GM19395 (cell line): ENCODE measurements around the gene BEND5.

Source experiments
- ATAC-seq: cut with Tn5 transposase; IDR thresholded peaks from one replicate; pipeline ENCODE4 v1.9.1; 2021; ENCODE audit warnings: mild to moderate bottlenecking, moderate library complexity; ENCODE audit not compliant: unreplicated experiment

BEND5 gene

GRCh38 chr1:48767975-48768510, 8.6 kb downstream of the BEND5 start:
- no peak for ATAC-seq

- no peak for ATAC-seq
Measured at GRCh38 chr1:48765335-48765734, 11.4 kb downstream of the BEND5 start.

GRCh38 chr1:48761986-48762385, 14.7 kb downstream of the BEND5 start:
- no peak for ATAC-seq

GRCh38 chr1:48761411-48761810, 15.3 kb downstream of the BEND5 start:
- ATAC-seq: no peak

- no peak for ATAC-seq
Measured at GRCh38 chr1:48760857-48761256, 15.8 kb downstream of the BEND5 start.

DNA sequence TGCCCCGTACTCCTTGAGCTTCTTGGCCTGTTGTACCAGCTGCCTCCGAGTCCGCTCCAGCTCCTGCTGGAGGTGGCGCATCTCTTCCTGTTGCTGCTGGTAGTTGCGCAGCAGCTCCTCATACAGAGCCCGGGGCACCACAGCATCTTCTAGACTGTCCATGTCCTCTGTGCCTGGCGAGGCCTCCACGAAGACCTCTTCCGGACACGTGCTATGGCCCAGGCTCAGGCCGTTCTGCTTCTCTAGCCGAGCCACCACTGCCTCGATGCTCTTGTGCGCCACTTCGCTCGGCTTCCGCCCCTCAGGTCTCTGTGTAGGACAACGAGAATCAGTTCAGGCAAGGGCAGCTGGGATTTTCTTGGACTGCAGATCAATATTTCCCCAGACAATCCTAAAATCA, 17.7 kb downstream of the BEND5 start:
- no peak for ATAC-seq

- ATAC-seq: peak; percentile 63
Measured at GRCh38 chr1:48757363-48757762, 19.3 kb downstream of the BEND5 start.

GRCh38 chr1:48756683-48757316, 19.9 kb downstream of the BEND5 start:
- ATAC-seq: no peak

- no peak for ATAC-seq
Measured at GRCh38 chr1:48753293-48753692, 23.4 kb downstream of the BEND5 start.

DNA sequence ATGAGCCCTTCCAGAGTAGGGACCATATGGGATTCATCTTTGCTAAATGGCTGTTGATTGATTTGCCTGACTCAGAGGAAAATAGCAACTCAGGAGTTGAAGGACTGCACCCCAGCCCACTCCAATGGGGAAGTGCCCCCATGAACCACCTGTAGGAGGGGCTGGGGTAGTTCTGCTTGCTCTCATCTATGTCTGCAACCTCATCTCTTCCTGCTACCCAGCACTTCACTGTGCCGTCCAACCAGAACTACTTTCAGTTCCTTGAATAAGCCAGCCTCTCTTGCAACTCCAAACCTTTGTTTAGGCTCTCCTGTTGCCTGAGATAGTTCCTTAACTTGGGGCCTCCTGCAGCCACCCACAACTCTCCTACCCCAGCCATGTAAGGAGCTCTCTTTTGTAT, 26.6 kb downstream of the BEND5 start:
- ATAC-seq: peak; percentile 95

DNA sequence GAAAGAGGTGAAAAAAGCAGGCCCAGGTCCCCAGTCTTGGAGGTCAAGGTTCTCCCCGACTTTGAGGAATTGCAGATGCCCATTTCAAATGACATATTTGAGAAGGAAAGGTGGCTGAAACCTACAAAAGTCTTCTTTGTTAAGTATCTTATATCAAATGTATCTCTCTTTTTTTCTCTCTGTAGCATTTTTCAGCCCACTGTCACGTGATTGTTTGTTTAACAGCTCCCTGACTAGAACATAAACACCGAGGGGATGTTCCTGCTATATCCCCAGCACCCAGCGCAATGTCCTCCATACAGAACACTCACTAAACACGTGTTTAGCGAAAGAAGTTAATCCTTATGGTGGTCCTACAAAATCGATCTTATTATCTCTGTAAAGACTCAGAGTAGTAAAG, 27.6 kb downstream of the BEND5 start:
- no peak for ATAC-seq

DNA sequence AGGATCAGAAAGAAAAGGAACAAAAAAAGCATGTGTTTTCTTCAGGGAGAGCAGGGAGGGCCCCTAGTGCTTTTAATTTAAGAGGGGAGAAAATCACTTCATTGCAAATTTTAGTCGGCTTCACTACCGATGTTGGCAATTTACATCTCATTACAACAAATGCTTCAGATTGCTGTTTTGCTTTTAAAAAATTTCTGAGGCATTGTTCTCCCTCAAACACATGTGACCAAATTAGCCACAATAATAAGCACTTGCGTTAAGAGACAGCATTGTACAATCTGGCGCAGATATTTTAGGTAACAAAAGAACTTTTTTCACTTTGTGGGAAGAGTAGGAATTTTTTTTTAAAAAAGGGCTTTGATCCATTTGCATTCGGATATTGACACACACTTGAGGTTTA, 29.8 kb downstream of the BEND5 start:
- ATAC-seq: no peak

DNA sequence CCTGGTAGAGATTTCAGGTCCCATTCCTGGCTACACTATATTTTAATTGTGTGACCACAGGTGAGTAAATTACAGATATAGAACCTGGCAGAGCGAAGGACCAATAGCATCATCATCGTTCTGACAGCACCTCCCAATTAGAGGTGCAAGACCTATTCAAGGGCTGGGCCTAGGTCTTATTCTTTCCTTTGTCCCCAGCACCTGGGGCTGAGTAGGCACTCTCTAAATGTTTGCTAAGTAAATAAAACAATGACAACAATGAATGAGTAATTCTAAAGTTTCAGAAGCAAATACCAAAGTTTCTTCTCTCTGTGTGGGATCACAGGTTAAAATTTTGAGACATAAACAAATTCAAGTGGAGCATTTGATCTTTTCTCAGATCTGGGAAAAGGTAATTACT, 32.7 kb downstream of the BEND5 start:
- no peak for ATAC-seq

DNA sequence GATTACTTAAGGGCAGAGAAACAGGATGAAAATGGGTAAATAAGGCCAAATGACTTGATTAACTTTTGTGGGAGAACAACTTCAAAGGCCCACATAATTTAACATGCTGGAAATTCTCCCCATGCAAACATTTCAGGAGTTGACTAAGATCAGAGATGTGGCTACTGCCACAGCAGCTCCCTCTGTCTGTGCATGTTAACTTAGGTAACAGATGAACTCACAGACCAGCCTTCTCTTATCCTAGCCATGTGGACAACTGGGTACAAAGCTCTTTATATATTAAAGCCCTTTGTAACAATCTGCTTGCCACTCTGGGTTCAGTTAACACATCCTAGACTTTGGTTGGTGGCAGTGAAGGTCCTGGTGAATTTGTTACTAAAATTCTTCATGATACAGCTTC, 33.2 kb downstream of the BEND5 start:
- no peak for ATAC-seq

DNA sequence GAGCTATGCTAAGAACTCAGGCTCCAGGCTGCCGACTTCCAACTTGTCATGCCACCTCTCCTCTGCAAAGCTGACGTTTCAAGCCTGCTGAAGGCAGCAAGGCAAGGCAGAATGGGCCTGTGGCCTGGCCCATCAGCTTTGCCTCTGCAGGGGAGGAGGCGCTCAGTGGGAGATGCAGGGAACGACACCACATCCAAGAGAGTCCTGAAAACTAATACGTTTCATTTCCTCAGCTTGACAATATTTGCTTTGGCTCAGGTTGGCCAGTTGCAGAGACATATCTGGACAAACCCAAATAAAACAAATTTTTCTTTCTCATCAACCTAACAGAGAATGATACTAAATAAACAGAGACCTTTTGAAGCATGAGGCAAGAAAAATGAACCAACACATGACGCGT, 35.3 kb downstream of the BEND5 start:
- no peak for ATAC-seq

DNA sequence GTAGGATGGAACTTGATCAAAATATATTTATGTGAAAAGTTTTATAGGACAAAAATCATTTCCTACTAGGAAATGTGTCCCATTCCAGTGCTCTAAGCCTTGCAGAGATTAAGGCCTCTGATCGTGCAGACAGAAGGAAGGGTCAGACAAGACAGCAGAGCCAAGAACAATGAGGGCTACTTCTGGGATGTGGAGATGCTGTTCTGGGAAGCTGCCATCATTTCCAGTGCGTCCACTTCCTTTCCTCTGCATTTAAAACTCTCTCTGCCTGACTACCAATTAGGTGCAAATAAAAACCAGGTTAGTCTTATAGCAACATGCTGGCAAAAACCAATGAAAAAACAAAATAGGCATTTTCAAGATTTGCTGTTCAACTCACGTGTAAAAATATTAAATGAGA, 36.1 kb downstream of the BEND5 start:
- ATAC-seq: no peak

GRCh38 chr1:48739091-48739490, 37.6 kb downstream of the BEND5 start:
- no peak for ATAC-seq

DNA sequence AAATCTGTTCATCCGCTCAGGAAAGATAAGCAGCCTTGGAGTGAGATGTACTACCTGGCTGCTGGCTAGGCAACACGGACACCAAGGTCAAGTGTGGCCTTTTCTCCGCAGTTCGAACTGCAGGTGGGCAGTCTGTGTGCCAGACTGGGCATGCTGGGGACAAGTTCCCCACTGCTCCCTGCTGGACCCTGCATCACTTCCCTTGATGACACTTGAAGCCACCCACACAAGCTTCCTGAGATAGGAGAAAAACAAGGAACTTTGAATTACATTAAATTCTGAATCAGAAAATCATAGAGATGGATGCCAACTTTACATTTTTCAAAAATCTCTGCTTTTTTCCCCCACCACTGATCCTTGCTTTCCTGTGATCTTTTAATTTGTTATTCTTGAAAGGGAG, 38.3 kb downstream of the BEND5 start:
- no peak for ATAC-seq

DNA sequence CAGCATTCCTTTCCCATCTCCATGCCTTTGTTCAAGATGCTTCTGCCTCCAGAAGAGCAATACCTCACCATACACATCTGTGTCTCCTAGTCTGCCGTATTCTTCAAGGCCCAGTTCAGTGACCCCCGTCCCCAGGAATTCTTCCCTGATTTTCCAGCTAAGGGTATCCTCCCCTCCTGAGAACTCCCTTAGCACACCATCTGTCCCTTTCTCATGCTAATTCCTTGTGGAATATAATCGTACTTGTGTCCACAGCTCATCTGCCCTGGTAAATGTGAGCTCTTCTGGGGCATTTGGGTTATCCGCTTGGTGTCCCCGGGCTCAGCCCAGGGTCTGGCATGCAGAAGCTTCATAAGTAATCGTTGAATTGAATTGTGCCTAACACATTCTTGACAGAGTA, 40.9 kb downstream of the BEND5 start:
- ATAC-seq: no peak

DNA sequence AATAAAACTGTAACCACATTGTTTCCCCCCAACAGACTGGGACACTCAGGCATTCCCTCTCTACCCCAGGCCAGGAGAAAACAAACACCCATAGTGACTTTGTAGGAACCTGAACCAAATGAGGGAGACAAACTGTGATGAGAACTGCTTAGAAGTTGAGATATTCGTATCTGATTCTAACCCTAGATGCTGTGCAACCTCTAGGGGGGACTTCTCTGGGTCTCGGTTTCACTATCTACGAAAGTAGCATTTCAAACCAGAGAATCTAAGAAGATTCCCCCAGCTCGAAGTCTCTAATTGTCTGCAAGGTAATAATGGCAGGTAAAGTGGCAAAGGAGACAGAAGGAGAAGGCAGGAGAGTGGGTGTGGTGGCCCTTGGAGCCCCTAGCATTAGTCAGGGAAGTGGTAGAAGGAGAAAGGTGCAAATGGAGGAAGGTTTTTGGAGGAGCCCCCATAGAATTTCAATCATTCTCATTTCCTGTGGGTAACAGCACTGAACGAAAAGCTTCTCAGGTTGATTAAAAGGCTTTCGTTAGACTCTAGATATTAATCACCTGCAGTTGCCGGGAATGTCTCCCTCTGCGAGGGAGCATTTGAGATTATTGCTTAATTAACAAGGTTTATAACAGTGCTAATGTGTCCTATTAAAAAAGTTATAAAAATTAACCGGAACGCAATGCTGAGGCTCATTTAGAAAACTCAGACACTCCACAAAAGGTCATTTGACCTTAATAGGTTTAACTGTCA, 46.4 kb downstream of the BEND5 start:
- peak; percentile 84 for ATAC-seq

GRCh38 chr1:48728584-48728983, 48.1 kb downstream of the BEND5 start:
- ATAC-seq: no peak

DNA sequence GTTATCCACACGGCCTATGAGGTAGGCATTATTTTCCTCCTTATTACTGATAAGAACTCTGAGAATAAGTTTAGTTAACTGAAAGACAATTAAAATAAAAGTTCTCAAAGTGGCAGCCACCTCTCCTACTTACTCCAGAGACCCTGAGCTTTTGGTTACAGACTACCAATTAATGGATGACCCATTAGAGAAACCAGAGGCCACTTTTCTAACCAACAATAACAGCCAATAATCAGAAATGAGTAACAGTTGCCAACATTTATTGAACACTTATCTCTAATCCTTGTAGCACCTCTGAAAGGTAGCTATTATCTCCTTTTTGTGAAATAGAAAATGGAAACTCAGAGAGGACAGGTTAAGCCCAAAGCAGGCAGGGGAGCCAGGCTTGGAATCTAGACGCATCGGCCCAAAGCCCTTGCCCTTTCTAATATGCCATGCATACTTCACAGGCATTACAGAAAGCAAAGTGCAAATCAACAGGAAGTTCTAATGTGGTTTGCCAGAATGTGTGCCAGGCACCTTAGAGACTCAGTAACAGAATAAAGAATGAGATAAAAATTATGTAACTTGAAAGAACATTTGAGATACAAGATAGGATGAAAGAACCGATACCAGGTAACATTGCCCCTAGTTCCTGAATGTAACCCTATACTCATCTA, 50.0 kb downstream of the BEND5 start:
- no peak for ATAC-seq
